Measurements from ENCODE around the gene CREBBP.

- TF ChIP-seq, protein P1, sequence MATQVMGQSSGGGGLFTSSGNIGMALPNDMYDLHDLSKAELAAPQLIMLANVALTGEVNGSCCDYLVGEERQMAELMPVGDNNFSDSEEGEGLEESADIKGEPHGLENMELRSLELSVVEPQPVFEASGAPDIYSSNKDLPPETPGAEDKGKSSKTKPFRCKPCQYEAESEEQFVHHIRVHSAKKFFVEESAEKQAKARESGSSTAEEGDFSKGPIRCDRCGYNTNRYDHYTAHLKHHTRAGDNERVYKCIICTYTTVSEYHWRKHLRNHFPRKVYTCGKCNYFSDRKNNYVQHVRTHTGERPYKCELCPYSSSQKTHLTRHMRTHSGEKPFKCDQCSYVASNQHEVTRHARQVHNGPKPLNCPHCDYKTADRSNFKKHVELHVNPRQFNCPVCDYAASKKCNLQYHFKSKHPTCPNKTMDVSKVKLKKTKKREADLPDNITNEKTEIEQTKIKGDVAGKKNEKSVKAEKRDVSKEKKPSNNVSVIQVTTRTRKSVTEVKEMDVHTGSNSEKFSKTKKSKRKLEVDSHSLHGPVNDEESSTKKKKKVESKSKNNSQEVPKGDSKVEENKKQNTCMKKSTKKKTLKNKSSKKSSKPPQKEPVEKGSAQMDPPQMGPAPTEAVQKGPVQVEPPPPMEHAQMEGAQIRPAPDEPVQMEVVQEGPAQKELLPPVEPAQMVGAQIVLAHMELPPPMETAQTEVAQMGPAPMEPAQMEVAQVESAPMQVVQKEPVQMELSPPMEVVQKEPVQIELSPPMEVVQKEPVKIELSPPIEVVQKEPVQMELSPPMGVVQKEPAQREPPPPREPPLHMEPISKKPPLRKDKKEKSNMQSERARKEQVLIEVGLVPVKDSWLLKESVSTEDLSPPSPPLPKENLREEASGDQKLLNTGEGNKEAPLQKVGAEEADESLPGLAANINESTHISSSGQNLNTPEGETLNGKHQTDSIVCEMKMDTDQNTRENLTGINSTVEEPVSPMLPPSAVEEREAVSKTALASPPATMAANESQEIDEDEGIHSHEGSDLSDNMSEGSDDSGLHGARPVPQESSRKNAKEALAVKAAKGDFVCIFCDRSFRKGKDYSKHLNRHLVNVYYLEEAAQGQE (IDR thresholded peaks at IDR 0.05; ENCODE audit: insufficient read depth in 1 of 2, low read depth in 2 of 2, low read length in 2 of 2): no peak
- TF ChIP-seq POLR2AphosphoS5 (IDR thresholded peaks at IDR 0.05; ENCODE audit: low read depth, low read length) (no peak), FOXP2 (optimal IDR thresholded peaks at IDR 0.05; ENCODE audit: borderline replicate concordance, extremely low read depth, extremely low read length, insufficient read depth) (no peak), SIN3A (IDR thresholded peaks at IDR 0.05; ENCODE audit: borderline replicate concordance, insufficient read depth, low read length) (no peak), TAF1 (IDR thresholded peaks at IDR 0.05; ENCODE audit: borderline replicate concordance, insufficient read depth, low read length) (no peak)
Measured at GRCh38 chr16:3769013-3769412, 111.5 kb downstream of the CREBBP start.
